ENCODE data around the gene MS4A10. TPM values are rescaled to one million over a fixed set of nuclear protein-coding genes. Genes with fewer than 3 reads are reported as not detected.
A peak's percentile ranks its signal among the peaks of the same experiment; 100 is the strongest.

The MS4A10 gene
- total and polyA plus RNA-seq, 2 experiments from 2014 or later = not detected

DNA sequence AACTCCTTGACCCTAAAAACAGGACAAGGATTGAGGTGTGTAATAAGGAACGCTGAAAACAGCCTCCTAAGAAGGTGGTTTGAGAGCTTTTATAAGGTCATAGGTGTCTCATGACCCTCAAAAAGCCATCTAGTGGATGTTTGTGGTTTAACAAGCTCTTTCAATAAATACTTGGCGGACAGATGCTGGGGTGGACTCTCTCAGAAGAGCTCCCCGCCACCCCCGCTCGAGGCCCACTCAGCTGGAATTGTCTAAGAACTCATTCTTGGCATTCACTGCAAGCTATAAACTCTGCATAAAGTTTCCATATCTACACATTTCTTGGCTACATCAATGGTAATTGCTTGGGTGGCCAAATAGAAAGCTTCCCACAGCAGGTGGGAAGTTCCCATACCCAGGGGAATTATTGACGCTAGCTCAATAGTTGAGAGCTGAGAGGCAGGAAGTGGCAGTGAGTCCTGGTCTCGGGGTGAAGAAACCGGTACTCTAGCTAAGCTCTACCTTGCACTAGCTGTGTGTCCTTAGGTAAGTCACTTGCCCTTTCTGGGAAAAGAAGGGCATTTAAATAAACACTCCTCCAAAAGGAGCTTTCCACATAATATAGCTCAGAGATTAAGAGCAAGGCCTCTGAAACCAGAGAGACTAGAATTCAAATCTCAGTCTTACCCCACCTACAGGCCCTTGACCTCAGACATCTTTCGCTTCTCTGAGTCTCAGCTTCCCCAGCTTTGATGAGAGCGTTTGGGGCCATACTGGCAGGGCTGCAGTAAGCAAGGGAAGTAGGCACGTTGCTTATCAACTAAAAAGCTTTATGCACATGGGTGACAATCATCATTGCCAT lies 22.1 kb upstream of the MS4A10 start:
- H3K9me3 ChIP-seq (ENCODE audit: low read depth) = no peaks in the 10 kb centered on the region
- H3K4me3 ChIP-seq = no peak overlapping the region
- TF ChIP-seq, protein P1, sequence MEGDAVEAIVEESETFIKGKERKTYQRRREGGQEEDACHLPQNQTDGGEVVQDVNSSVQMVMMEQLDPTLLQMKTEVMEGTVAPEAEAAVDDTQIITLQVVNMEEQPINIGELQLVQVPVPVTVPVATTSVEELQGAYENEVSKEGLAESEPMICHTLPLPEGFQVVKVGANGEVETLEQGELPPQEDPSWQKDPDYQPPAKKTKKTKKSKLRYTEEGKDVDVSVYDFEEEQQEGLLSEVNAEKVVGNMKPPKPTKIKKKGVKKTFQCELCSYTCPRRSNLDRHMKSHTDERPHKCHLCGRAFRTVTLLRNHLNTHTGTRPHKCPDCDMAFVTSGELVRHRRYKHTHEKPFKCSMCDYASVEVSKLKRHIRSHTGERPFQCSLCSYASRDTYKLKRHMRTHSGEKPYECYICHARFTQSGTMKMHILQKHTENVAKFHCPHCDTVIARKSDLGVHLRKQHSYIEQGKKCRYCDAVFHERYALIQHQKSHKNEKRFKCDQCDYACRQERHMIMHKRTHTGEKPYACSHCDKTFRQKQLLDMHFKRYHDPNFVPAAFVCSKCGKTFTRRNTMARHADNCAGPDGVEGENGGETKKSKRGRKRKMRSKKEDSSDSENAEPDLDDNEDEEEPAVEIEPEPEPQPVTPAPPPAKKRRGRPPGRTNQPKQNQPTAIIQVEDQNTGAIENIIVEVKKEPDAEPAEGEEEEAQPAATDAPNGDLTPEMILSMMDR (IDR thresholded peaks at IDR 0.05; ENCODE audit: low read depth, low read length) = peak; percentile 34
- no peaks in the 10 kb centered on the region for H3K36me3 ChIP-seq
- H3K27me3 ChIP-seq = no peaks in the 10 kb centered on the region
- no peak overlapping the region for H3K27ac ChIP-seq
- no peaks in the 10 kb centered on the region for H3K4me1 ChIP-seq (ENCODE audit: low read depth)
- peak in 1 of 2 donors; percentile 47 for DNase-seq (ENCODE audit: low read depth in 1 of 2, low spot score in 1 of 2)

DNA sequence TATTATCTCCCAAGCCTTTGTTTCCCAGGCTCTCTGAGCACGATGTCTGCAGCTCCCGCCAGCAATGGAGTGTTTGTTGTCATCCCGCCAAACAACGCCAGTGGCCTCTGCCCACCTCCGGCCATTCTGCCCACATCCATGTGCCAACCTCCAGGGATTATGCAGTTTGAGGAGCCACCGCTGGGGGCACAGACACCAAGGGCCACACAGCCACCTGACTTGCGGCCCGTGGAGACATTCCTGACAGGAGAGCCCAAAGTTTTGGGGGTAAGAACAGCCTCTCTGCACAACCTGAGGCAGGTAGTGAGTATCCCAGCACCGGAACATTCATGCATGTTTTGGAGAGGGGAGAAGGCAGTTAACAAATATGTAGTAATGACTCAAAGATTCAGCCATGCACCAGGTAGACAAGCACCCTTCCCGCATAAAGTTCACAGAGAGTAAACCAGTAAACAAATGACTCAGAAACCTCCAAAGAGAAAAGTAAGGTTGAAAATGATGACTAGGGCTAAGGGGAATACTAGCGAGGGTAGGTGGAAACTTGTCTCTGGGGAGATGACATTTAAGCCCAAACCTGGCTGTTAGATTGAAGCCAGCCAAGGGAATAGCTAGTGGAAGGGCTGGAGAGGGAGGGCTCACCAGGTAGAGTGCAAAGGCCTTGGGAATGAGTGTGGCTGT lies 21.3 kb upstream of the MS4A10 start:
- TF ChIP-seq, protein P1 (IDR thresholded peaks at IDR 0.05; ENCODE audit: low read depth, low read length) = no peak
- DNase-seq (ENCODE audit: low read depth in 1 of 2, low spot score in 1 of 2) = no peak
- Histone ChIP-seq H3K27ac (no peak overlapping the region), H3K27me3 (no peaks in the 10 kb centered on the region), H3K9me3 (ENCODE audit: low read depth) (no peaks in the 10 kb centered on the region), H3K36me3 (no peaks in the 10 kb centered on the region), H3K4me1 (ENCODE audit: low read depth) (no peaks in the 10 kb centered on the region), H3K4me3 (no peak overlapping the region)

DNA sequence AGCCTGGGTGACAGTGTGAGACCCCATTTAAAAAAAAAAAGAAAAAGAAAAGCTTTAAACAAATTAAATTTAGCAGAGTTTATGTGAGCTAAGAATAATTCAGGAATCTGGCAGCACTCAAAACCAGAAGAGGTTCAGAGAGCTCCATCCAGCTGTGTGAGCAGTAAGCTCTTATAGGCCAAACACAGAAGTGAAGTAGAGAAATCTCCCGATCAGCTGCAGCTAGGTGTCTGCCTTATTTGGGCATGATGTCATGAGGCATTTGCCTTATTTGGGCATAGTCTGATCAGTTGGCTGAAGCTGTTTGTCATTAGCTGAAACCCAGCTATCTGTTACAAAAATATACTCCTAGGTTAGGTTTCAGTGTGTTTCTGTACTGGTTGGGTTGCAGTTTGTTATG lies 20.3 kb upstream of the MS4A10 start:
- Histone ChIP-seq H3K4me1 (ENCODE audit: low read depth) (no peaks in the 10 kb centered on the region), H3K9me3 (ENCODE audit: low read depth) (no peaks in the 10 kb centered on the region), H3K36me3 (no peaks in the 10 kb centered on the region), H3K27ac (no peak overlapping the region), H3K4me3 (no peak overlapping the region), H3K27me3 (no peaks in the 10 kb centered on the region)
- TF ChIP-seq, protein P1 (IDR thresholded peaks at IDR 0.05; ENCODE audit: low read depth, low read length) = no peak
- DNase-seq (ENCODE audit: low read depth in 1 of 2, low spot score in 1 of 2) = no peak

DNA sequence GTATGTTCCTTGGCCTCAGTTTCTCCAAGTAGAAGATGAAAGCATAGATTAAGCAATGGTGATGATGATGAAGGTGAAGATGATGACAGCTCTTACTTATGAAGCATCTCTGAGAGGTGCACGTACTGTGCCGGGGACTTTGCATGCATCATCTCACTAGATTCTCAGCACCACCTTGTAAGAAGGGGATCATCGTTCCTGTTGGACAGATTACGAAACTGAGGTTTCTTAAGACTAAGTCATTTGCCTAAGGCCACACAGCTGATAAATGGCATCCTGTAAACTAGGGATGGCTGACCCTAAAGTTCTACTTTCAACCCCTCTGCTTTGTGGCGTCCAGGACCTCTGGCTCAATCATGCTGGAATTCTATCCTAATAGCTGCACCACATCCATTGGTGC lies 19.8 kb upstream of the MS4A10 start:
- no peak for DNase-seq (ENCODE audit: low read depth in 1 of 2, low spot score in 1 of 2)
- no peaks in the 10 kb centered on the region for H3K36me3 ChIP-seq
- no peak overlapping the region for H3K4me3 ChIP-seq
- H3K27me3 ChIP-seq = no peaks in the 10 kb centered on the region
- TF ChIP-seq, protein P1 (IDR thresholded peaks at IDR 0.05; ENCODE audit: low read depth, low read length) = no peak
- no peak overlapping the region for H3K27ac ChIP-seq
- no peaks in the 10 kb centered on the region for H3K4me1 ChIP-seq (ENCODE audit: low read depth)
- H3K9me3 ChIP-seq (ENCODE audit: low read depth) = no peaks in the 10 kb centered on the region

DNA sequence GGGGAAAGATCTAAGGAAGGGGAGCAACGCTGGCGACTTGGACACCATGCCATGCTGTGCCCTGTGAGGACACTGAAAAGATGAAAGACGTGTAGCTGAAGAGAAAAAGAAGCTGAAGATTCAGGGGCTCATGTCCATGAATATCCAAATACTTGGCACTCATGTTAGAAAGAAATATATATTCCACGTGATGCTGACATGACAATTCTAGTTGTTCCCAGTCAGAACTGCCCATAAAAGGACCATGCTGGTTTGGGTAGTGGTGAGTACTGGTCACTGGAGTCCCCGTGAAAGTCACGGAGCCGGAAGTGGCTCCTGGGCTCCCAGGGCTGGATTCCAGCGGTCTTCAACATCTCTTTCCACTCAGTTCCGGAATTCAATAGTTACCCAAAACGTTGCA lies 18.6 kb upstream of the MS4A10 start:
- Histone ChIP-seq H3K27me3 (no peaks in the 10 kb centered on the region), H3K4me3 (no peak overlapping the region), H3K27ac (no peak overlapping the region), H3K36me3 (no peaks in the 10 kb centered on the region), H3K9me3 (ENCODE audit: low read depth) (no peaks in the 10 kb centered on the region), H3K4me1 (ENCODE audit: low read depth) (no peaks in the 10 kb centered on the region)
- no peak for DNase-seq (ENCODE audit: low read depth in 1 of 2, low spot score in 1 of 2)
- TF ChIP-seq, protein P1 (IDR thresholded peaks at IDR 0.05; ENCODE audit: low read depth, low read length) = no peak

Data from cardiac muscle cell (in vitro differentiated cells and primary cell).